ENCODE data around the gene RALGPS1. TPM values are rescaled to one million over a fixed set of nuclear protein-coding genes. Genes with fewer than 3 reads are reported as not detected.

RALGPS1 gene
- 2.1 and 2.2 TPM in 2 replicates for total RNA-seq

GRCh38 chr9:126914458-126915280, at the start of gene RALGPS1:
Gene RALGPS1, plus strand, starts transcription at chr9:126914782. Its CDS starts 47,508 bp downstream, at chr9:126962290.

GRCh38 chr9:127122176-127123063, 207.8 kb downstream of the RALGPS1 start, which contains the start of gene ANGPTL2:
Gene ANGPTL2, minus strand, starts transcription at chr9:127122635. Its CDS starts 13,904 bp downstream, at chr9:127108731.

GRCh38 chr9:127264462-127265219, 350.1 kb downstream of the RALGPS1 start, which contains the start of gene GARNL3:
Gene GARNL3, plus strand, starts transcription at chr9:127264774. Its CDS starts 104 bp downstream, at chr9:127264878.

Other genes with a start within 250 kb of the RALGPS1 start
- 10.7 and 16.4 TPM in 2 replicates for gene ZBTB43, start 109.7 kb upstream of the RALGPS1 start, total RNA-seq
- 7.7 and 8.4 TPM in 2 replicates for gene ZBTB34, start 54.1 kb upstream of the RALGPS1 start, total RNA-seq
- gene ANGPTL2, start 207.9 kb downstream of the RALGPS1 start, total RNA-seq: 15.3 and 16.5 TPM in 2 replicates

All from endothelial cell of coronary artery (primary cell).